Ovary (tissue), 9 donors: ENCODE measurements around the gene SDF4. TPM values are rescaled to one million over a fixed set of nuclear protein-coding genes. Genes with fewer than 3 reads are reported as not detected.

ENCODE experiments used
- DNase-seq, 5 donors: peaks; one replicate each; pipeline ENCODE4 v3.0.0-alpha.2; 2019 to 2020
- H3K27ac ChIP-seq, 2 donors: fragments of 200-600 bp; one replicate each; pipeline versions ENCODE4 v1.5.1 to v1.8.0; 2019 to 2022
- H3K27me3 ChIP-seq: fragments of 200-600 bp; one replicate; pipeline ENCODE4 v1.8.0; 2022
- H3K36me3 ChIP-seq: fragments of 200-600 bp; sonication (generic); one replicate; pipeline ENCODE4 v1.5.1; 2019
- H3K4me1 ChIP-seq: one replicate; pipeline ENCODE4 v1.8.1; 2013; ENCODE audit warnings: mild to moderate bottlenecking, moderate library complexity; ENCODE audit not compliant: insufficient read depth
- H3K4me3 ChIP-seq: fragments of 200-600 bp; sonication (generic); one replicate; pipeline ENCODE4 v1.5.1; 2017
- H3K9me3 ChIP-seq, 2 donors: fragments of 200-600 bp in 1 of 2; sonication (generic) in 1 of 2; one replicate each; pipeline versions ENCODE4 v1.5.1 to v1.8.1; 2013 to 2019; ENCODE audit warnings: mild to moderate bottlenecking in 1 of 2, moderate library complexity in 1 of 2
- CTCF ChIP-seq, 3 donors: fragments of 450-650 bp in 2 of 3; fragments of 200-600 bp in 1 of 3; IDR thresholded peaks; one replicate each; pipeline versions ENCODE4 v1.5.1 to v1.8.0; 2016 to 2022; ENCODE audit warnings: antibody characterized with exemption in 3 of 3, mild to moderate bottlenecking in 1 of 3
- EP300 ChIP-seq: sonication (generic); formaldehyde crosslinking; IDR thresholded peaks from one replicate; pipeline ENCODE4 v1.6.1; 2017; ENCODE audit warnings: antibody characterized with exemption
- POLR2A ChIP-seq: fragments of 450-650 bp; IDR thresholded peaks from one replicate; pipeline ENCODE4 v1.6.1; 2017; ENCODE audit warnings: antibody characterized with exemption, mild to moderate bottlenecking, moderate library complexity
- WGBS, 3 donors: extraction: QIAGEN DNeasy Blood & Tissue Kit in 1 of 3; methylation state at CpG; one replicate each; pipeline versions ENCODE4 v1.1.5 to v1.1.7; 2013 to 2017; 5-methylcytosine and 5-hydroxymethylcytosine counted together
- intact Hi-C, 4 donors: fragments of 100-400 bp; cut with DNase I; formaldehyde crosslinking; loops; one replicate each; pipeline versions ENCODE4 v1.11.0 to v1.15.1; 2022 to 2023
- polyA plus RNA-seq, 2 donors: library from polyadenylated mRNA; stranded (reverse); fragments of 200-250 nt in 1 of 2; fragments of 350-450 nt in 1 of 2; fragmentation: Illumina TruSeq in 1 of 2; extraction: RNeasy Lipid Tissue Mini Kit (QIAGEN cat#74804) in 1 of 2; gene quantifications; one replicate each; pipeline ENCODE4 v1.2.3, GENCODE V29; 2013 to 2014
- total RNA-seq, 7 donors: library from RNA; depleted of rRNA in 2 of 7; stranded (reverse); fragments of >200 nt in 2 of 7; fragmentation: NEBNext Ultra II Directional in 3 of 7; extraction: Animal tissue kit (Norgen Biotek cat#: 25700) in 3 of 7; gene quantifications; one replicate each; pipeline versions ENCODE4 v1.1.0 to v1.2.4, GENCODE V29; 2016 to 2023
- donor health status: DM: no; HTN: no; CAD: no; lungs with moderate emphysema.
- donor health status: DM: no; HTN: no; CAD: no.
- donor health status: Bipolar disorder and iron deficiency.
- donor health status: DM: yes; HTN: yes; CAD: no.
- donor health status: DM: no; HTN: no; CAD: no.
- donor health status: DM: yes; HTN: yes; CAD: no.

SDF4 gene
- total and polyA plus RNA-seq, 9 donors, result 32.5 to 145 (median 116) TPM

GRCh38 chr1:1225913-1226312, 5.9 kb downstream of the SDF4 start:
- no peak for DNase-seq
- WGBS, 3 donors, result 83 to 87% (median 84%) methylated on average over 18 of the region's 18 CpGs
- Histone ChIP-seq H3K9me3 (no peaks in the 10 kb centered on the region), H3K27me3 (no peaks in the 10 kb centered on the region), H3K4me3 (no peak overlapping the region), H3K4me1 (peaks cover 9% of the 10 kb centered on the region), H3K36me3 (no peaks in the 10 kb centered on the region), H3K27ac (no peak overlapping the region)
- intact Hi-C loops, result no loop called here
- TF ChIP-seq CTCF (IDR thresholded peaks at IDR 0.05) (no peak), POLR2A (no peak), EP300 (no peak)

GRCh38 chr1:1225238-1225845, 6.5 kb downstream of the SDF4 start:
- peaks cover 5% of the 10 kb centered on the region for H3K4me1 ChIP-seq
- no peak overlapping the region for H3K27ac ChIP-seq
- WGBS, 3 donors, result 86 to 92% (median 86%) methylated on average over 26 to 34 of the region's 34 CpGs
- no peak for TF ChIP-seq CTCF (IDR thresholded peaks at IDR 0.05)
- TF ChIP-seq EP300, result no peak
- TF ChIP-seq POLR2A, result no peak
- H3K36me3 ChIP-seq, result no peaks in the 10 kb centered on the region
- DNase-seq, result no peak
- no peaks in the 10 kb centered on the region for H3K27me3 ChIP-seq
- no peaks in the 10 kb centered on the region for H3K9me3 ChIP-seq
- no peak overlapping the region for H3K4me3 ChIP-seq
- intact Hi-C loops, result no loop called here

GRCh38 chr1:1223891-1224290, 7.9 kb downstream of the SDF4 start:
- H3K9me3 ChIP-seq, result no peaks in the 10 kb centered on the region
- no peaks in the 10 kb centered on the region for H3K27me3 ChIP-seq
- H3K4me1 ChIP-seq, result no peaks in the 10 kb centered on the region
- H3K4me3 ChIP-seq, result no peak overlapping the region
- 90 to 96% (median 94%) methylated on average over 18 to 21 of the region's 21 CpGs for WGBS, 3 donors
- intact Hi-C loops, result no loop called here
- H3K27ac ChIP-seq, result no peak overlapping the region
- no peak for DNase-seq
- TF ChIP-seq POLR2A, result no peak
- TF ChIP-seq CTCF (IDR thresholded peaks at IDR 0.05), result no peak
- TF ChIP-seq EP300, result no peak
- H3K36me3 ChIP-seq, result no peaks in the 10 kb centered on the region

- Histone ChIP-seq H3K4me3 (no peak overlapping the region), H3K27ac (no peak overlapping the region), H3K4me1 (no peaks in the 10 kb centered on the region), H3K27me3 (no peaks in the 10 kb centered on the region), H3K9me3 (no peaks in the 10 kb centered on the region), H3K36me3 (no peaks in the 10 kb centered on the region)
- intact Hi-C loops, result no loop called here
- TF ChIP-seq POLR2A (no peak), EP300 (no peak), CTCF (IDR thresholded peaks at IDR 0.05) (no peak)
- no peak for DNase-seq
- WGBS, 3 donors, result 91 to 94% (median 93%) methylated on average over 15 of the region's 15 CpGs
These were observed 8.5 kb downstream of the SDF4 start for GRCh38 chr1:1223321-1223720.
